Measurements from ENCODE around the gene C1orf216.
"Not testable (repeated sequence)": the region's sequence is repeated elsewhere in the genome, so short reads cannot be mapped to it uniquely, and the experiment has no call there.

DNA sequence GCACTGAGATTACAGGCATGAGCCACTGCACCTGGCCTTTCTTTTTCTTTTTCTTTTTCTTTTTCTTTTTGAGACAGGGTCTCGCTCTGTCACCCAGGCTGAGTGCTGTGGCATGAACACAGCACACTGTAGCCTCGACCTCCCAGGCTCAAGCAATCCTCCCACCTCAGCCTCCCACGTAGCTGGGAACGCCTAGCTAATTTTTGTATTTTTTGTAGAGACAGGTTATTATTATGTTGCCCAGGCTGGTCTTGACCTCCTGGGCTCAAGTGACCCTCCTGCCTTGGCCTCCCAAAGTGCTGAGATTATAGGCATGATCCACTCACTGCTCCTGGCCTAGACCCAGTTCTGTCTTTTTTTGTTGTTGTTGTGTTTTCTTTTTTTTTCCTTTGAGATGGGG is 28.6 kb downstream of the C1orf216 start:
- TF ChIP-seq POLR2A (IDR thresholded peaks at IDR 0.05; ENCODE audit: low read depth, low read length); POLR2AphosphoS5 (IDR thresholded peaks at IDR 0.05; ENCODE audit: low read depth, low read length); TAF1 (IDR thresholded peaks at IDR 0.05; ENCODE audit: borderline replicate concordance, low read depth, low read length): not testable (repeated sequence)
